OCI-LY7 (cell line): ENCODE results near the gene PCDH9.

Experiments used
- EZH2phosphoT487 ChIP-seq: fragments of 200-600 bp; sonication (generic); IDR thresholded peaks from 2 replicates; pipeline ENCODE4 v1.6.1; 2018; ENCODE audit warnings: low read depth, borderline replicate concordance, mild to moderate bottlenecking, mixed run types, antibody characterized with exemption, low read length, moderate library complexity, mixed read lengths
- TF ChIP-seq, protein P1 (sequence below): fragments of 200-600 bp; sonication (generic); conservative IDR thresholded peaks from 2 replicates; pipeline ENCODE4 v1.5.1; 2014; ENCODE audit warnings: mild to moderate bottlenecking, antibody characterized with exemption, low read length, moderate library complexity, mixed read lengths

DNA sequence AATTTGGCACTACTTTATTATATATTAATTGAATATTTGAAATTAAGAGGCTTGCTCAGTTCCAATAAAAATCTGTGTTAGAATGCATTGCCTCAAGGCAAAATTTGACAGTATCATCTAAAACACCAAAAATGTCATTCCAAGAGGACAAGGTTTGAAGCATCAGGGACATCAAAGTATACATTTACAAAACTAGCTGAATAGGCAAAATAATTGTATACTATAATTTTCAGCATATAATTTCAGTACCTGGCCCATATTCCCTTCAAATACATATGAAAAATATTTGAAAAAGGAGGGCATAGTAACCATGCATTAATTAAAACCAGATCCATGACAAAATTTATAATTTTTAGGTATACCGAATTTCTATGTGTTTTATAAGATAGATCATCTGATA is 963.8 kb downstream of the PCDH9 start:
- TF ChIP-seq, protein P1, sequence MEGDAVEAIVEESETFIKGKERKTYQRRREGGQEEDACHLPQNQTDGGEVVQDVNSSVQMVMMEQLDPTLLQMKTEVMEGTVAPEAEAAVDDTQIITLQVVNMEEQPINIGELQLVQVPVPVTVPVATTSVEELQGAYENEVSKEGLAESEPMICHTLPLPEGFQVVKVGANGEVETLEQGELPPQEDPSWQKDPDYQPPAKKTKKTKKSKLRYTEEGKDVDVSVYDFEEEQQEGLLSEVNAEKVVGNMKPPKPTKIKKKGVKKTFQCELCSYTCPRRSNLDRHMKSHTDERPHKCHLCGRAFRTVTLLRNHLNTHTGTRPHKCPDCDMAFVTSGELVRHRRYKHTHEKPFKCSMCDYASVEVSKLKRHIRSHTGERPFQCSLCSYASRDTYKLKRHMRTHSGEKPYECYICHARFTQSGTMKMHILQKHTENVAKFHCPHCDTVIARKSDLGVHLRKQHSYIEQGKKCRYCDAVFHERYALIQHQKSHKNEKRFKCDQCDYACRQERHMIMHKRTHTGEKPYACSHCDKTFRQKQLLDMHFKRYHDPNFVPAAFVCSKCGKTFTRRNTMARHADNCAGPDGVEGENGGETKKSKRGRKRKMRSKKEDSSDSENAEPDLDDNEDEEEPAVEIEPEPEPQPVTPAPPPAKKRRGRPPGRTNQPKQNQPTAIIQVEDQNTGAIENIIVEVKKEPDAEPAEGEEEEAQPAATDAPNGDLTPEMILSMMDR = no peak
- no peak for TF ChIP-seq EZH2phosphoT487
